Endothelial cell of umbilical vein (primary cell): ENCODE results near the gene SH3GL3. TPM values are rescaled to one million over a fixed set of nuclear protein-coding genes. Genes with fewer than 3 reads are reported as not detected.

ENCODE experiments used
- BruUV-seq: library from RNA; stranded (reverse); fragments of 400-500 nt; replicated peaks from 2 replicates; lab custom pipeline; 2021; lab: Mats Ljungman, UMichigan
- CTCF ChIA-PET: fragments of 300-600, 350-600 bp; sonication (Branson Sonifier 250); formaldehyde crosslinking; loops from one replicate; lab custom pipeline; 2021; ENCODE audit warnings: antibody characterized with exemption, inconsistent platforms; lab: Charles Lee
- POLR2A ChIA-PET: fragments of 300-600, 350-600 bp; sonication (Branson Sonifier 250); formaldehyde crosslinking; loops from one replicate; lab custom pipeline; 2021; ENCODE audit warnings: antibody characterized with exemption, inconsistent platforms; lab: Charles Lee
- DNase-seq: peaks from one replicate; pipeline ENCODE4 v3.0.0-alpha.2; 2011; ENCODE audit warnings: low read depth, low spot score
- FAIRE-seq: peaks from 2 replicates; lab custom pipeline; 2011; peaks lifted over from hg19 to GRCh38; lab: Jason Lieb, UNC
- H2AFZ ChIP-seq: 2 replicates; pipeline ENCODE4 v1.6.0; 2012; ENCODE audit warnings: low read depth, low read length, control low read depth, inconsistent platforms
- H3K27ac ChIP-seq: 2 replicates; pipeline ENCODE4 v1.5.1; 2011; ENCODE audit warnings: low read depth, mild to moderate bottlenecking, control low read depth, low read length, moderate library complexity; ENCODE audit not compliant: insufficient read depth
- H3K27me3 ChIP-seq, 2 experiments: 2 replicates each; pipeline versions ENCODE4 v1.6.0 to v1.6.1; 2011; ENCODE audit warnings: low read length in 2 of 2, mixed read lengths in 1 of 2; ENCODE audit not compliant: control insufficient read depth in 2 of 2, insufficient read depth in 2 of 2
- H3K36me3 ChIP-seq, 2 experiments: 2 replicates in 1 of 2; 3 replicates in 1 of 2; pipeline ENCODE4 v1.5.1; 2011; ENCODE audit warnings: low read length in 2 of 2, mild to moderate bottlenecking in 1 of 2, moderate library complexity in 1 of 2; ENCODE audit not compliant: control insufficient read depth in 2 of 2, insufficient read depth in 2 of 2; ENCODE audit errors: extremely low read depth in 1 of 2
- H3K4me1 ChIP-seq: 3 replicates; pipeline ENCODE4 v1.5.1; 2011; ENCODE audit warnings: mild to moderate bottlenecking, low read length; ENCODE audit not compliant: control insufficient read depth, insufficient read depth; ENCODE audit errors: extremely low read depth
- H3K4me2 ChIP-seq: 2 replicates; pipeline ENCODE4 v1.6.1; 2011; ENCODE audit warnings: low read length, control low read depth, mixed read lengths; ENCODE audit not compliant: insufficient read depth
- H3K4me3 ChIP-seq, 3 experiments: fragments of 200-600 bp in 1 of 3; sonication (generic), shearing (Covaris generic) in 1 of 3; replicated peaks in 1 of 3; 2 replicates each; pipeline ENCODE4 v1.5.1; 2011 to 2016; ENCODE audit warnings: control low read depth in 3 of 3, low read length in 3 of 3, mild to moderate bottlenecking in 2 of 3, inconsistent platforms in 1 of 3, low read depth in 1 of 3, moderate library complexity in 1 of 3; ENCODE audit not compliant: insufficient read depth in 1 of 3
- H3K79me2 ChIP-seq: 2 replicates; pipeline ENCODE4 v1.6.0; 2012; ENCODE audit warnings: low read length, inconsistent platforms; ENCODE audit not compliant: control insufficient read depth, insufficient read depth
- H3K9ac ChIP-seq: replicated peaks from 2 replicates; pipeline ENCODE3; 2011; ENCODE audit warnings: low read length, control low read depth; ENCODE audit not compliant: insufficient read depth; ENCODE audit errors: extremely low read depth
- H3K9me1 ChIP-seq: replicated peaks from 3 replicates; pipeline ENCODE4 v1.6.0; 2011; ENCODE audit warnings: mild to moderate bottlenecking, low read length; ENCODE audit not compliant: control insufficient read depth, insufficient read depth; ENCODE audit errors: extremely low read depth
- H3K9me3 ChIP-seq: replicated peaks from 2 replicates; pipeline ENCODE4 v1.5.1; 2012; ENCODE audit warnings: low read length, inconsistent platforms; ENCODE audit not compliant: control insufficient read depth, insufficient read depth
- H4K20me1 ChIP-seq: replicated peaks from 2 replicates; pipeline ENCODE3; 2011; ENCODE audit warnings: mild to moderate bottlenecking, low read length; ENCODE audit not compliant: control insufficient read depth, insufficient read depth; ENCODE audit errors: extremely low read depth
- EZH2 ChIP-seq: IDR thresholded peaks from 2 replicates; pipeline ENCODE4 v1.6.1; 2012; ENCODE audit warnings: borderline replicate concordance, low read depth, mild to moderate bottlenecking, moderate library complexity, low read length, inconsistent platforms; ENCODE audit not compliant: severe bottlenecking
- FOS ChIP-seq: IDR thresholded peaks from 2 replicates; pipeline ENCODE4 v1.6.1; 2011; ENCODE audit warnings: mild to moderate bottlenecking, low read length, moderate library complexity, borderline replicate concordance; ENCODE audit not compliant: insufficient read depth
- GATA2 ChIP-seq: IDR thresholded peaks from 2 replicates; pipeline ENCODE4 v1.7.0; 2011; ENCODE audit warnings: low read depth, mild to moderate bottlenecking, moderate library complexity, mixed read lengths, low read length; ENCODE audit not compliant: insufficient read length, insufficient read depth
- JUN ChIP-seq: IDR thresholded peaks from 2 replicates; pipeline ENCODE4 v1.6.1; 2011; ENCODE audit warnings: borderline replicate concordance, low read depth; ENCODE audit not compliant: insufficient read length, insufficient read depth
- MYC ChIP-seq: IDR thresholded peaks from one replicate; pipeline ENCODE4 v1.6.1; 2011; ENCODE audit warnings: mild to moderate bottlenecking, low read depth, low read length
- POLR2A ChIP-seq: IDR thresholded peaks from 2 replicates; pipeline ENCODE4 v1.6.1; 2012; ENCODE audit warnings: low read depth, mild to moderate bottlenecking, control low read depth, low read length
- POLR2AphosphoS5 ChIP-seq: IDR thresholded peaks from 2 replicates; pipeline ENCODE4 v1.6.1; 2012; ENCODE audit warnings: low read depth, mild to moderate bottlenecking, control low read depth, low read length, moderate library complexity; ENCODE audit not compliant: insufficient read depth
- dilution Hi-C: fragments of 300-500 bp; cut with MboI; formaldehyde crosslinking; loops from one replicate; pipeline ENCODE4 v1.15.0; 2019; ENCODE audit warnings: low sequenced_read_pairs; ENCODE audit not compliant: extremely low pct_ligation_motif_present
- intact Hi-C: fragments of 100-400 bp; cut with micrococcal nuclease; formaldehyde crosslinking; loops from one replicate; pipeline ENCODE4 v1.10.0; 2022
- polyA plus RNA-seq, 4 experiments: library from polyadenylated mRNA; depleted of rRNA in 3 of 4; stranded (reverse) in 3 of 4; unstranded in 1 of 4; fragments of >200 nt; gene quantifications; 2 replicates each; pipeline versions ENCODE4 v1.2.1 to v1.2.3, GENCODE V29; 2011 to 2012; ENCODE audit warnings: missing spikeins in 1 of 4
- total RNA-seq: library from RNA; stranded (reverse); gene quantifications from 2 replicates; pipeline ENCODE4 v1.2.3, GENCODE V29; 2021
- TF ChIP-seq, protein P1 (sequence below): IDR thresholded peaks from 2 replicates; pipeline ENCODE4 v1.6.1; 2011; ENCODE audit not compliant: insufficient read depth, insufficient read length
- TF ChIP-seq, protein P2 (sequence below), 2 donors: IDR thresholded peaks; 1 replicate in 1 of 2; 2 replicates in 1 of 2; pipeline ENCODE4 v1.5.1; 2011; ENCODE audit warnings: low read length in 2 of 2, mild to moderate bottlenecking in 2 of 2, moderate library complexity in 2 of 2, control low read depth in 1 of 2, inconsistent platforms in 1 of 2, low read depth in 1 of 2; ENCODE audit not compliant: insufficient read depth in 1 of 2; ENCODE audit errors: extremely low read depth in 1 of 2

SH3GL3 gene
- total and polyA plus RNA-seq, 2 donors (not counting 3 experiments of a cell fraction or from before 2014, with no cell fraction given) = not detected

DNA sequence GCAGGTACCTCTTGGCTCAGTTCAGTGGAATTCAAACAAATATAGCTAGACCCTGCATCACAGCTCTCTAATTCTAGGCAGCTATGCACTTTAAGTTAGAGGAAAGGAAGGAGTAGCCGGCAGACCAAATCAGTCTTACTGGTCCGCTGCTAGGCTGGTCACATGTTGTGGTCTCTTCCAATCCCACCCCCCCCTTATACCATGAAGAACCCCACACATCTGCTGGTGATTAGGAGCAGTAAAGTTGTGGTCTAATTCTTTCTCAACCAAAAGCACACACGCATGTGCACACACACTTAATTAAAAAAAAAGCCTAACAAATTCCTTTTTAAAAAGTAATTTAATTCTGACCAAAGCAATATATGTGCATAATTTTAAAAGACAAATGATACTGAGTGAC is 16.7 kb upstream of the SH3GL3 start:
- H4K20me1 ChIP-seq = no peaks in the 10 kb centered on the region
- no peak for TF ChIP-seq EZH2
- TF ChIP-seq, protein P1, sequence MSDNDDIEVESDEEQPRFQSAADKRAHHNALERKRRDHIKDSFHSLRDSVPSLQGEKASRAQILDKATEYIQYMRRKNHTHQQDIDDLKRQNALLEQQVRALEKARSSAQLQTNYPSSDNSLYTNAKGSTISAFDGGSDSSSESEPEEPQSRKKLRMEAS = no peak
- TF ChIP-seq POLR2A = no peak
- no peak for TF ChIP-seq FOS
- no peak for TF ChIP-seq MYC
- no peak for TF ChIP-seq POLR2AphosphoS5
- TF ChIP-seq, protein P2, sequence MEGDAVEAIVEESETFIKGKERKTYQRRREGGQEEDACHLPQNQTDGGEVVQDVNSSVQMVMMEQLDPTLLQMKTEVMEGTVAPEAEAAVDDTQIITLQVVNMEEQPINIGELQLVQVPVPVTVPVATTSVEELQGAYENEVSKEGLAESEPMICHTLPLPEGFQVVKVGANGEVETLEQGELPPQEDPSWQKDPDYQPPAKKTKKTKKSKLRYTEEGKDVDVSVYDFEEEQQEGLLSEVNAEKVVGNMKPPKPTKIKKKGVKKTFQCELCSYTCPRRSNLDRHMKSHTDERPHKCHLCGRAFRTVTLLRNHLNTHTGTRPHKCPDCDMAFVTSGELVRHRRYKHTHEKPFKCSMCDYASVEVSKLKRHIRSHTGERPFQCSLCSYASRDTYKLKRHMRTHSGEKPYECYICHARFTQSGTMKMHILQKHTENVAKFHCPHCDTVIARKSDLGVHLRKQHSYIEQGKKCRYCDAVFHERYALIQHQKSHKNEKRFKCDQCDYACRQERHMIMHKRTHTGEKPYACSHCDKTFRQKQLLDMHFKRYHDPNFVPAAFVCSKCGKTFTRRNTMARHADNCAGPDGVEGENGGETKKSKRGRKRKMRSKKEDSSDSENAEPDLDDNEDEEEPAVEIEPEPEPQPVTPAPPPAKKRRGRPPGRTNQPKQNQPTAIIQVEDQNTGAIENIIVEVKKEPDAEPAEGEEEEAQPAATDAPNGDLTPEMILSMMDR (IDR thresholded peaks at IDR 0.05; ENCODE audit: extremely low read depth in 1 of 2, insufficient read depth in 1 of 2, low read depth in 1 of 2, low read length in 2 of 2) = no peak
- TF ChIP-seq GATA2 = no peak
- no peak for TF ChIP-seq JUN
- POLR2A ChIA-PET = no interaction called here
- DNase-seq = no peak
- H3K9me1 ChIP-seq = no peaks in the 10 kb centered on the region
- no peaks in the 10 kb centered on the region for H3K4me1 ChIP-seq
- intact Hi-C loops (no loop called here), dilution Hi-C loops (no loop called here)
- H2AFZ ChIP-seq = no peak overlapping the region
- H3K9me3 ChIP-seq = no peaks in the 10 kb centered on the region
- no peak overlapping the region for H3K27ac ChIP-seq
- H3K27me3 ChIP-seq = peaks cover 0 to 2% of the 10 kb centered on the region in 2 experiments
- CTCF ChIA-PET = interaction anchor here (2.2 to 13.7 kb wide), 2 partner anchors 8 to 182 kb away, joined by 9 to 436 read pairs; no protein-coding TSS in a partner anchor
- no peak for FAIRE-seq
- no peak overlapping the region for H3K4me3 ChIP-seq
- no peak overlapping the region for H3K4me2 ChIP-seq
- no peak overlapping the region for H3K9ac ChIP-seq
- H3K79me2 ChIP-seq = no peaks in the 10 kb centered on the region
- no peaks in the 10 kb centered on the region for H3K36me3 ChIP-seq
- no TSS peak for BruUV-seq
